Stimulated activated CD4-positive, alpha-beta T cell treated with anti-CD3 and anti-CD28 coated beads, Interleukin-1b, Interleukin-23, amount 100 ng/mL, for 4 hours (primary cell): ENCODE results near the gene HS3ST5.
"Not testable (repeated sequence)": the region's sequence is repeated elsewhere in the genome, so short reads cannot be mapped to it uniquely, and the experiment has no call there.

Experiments used
- DNase-seq, 2 donors: peaks; one replicate each; pipeline ENCODE4 v3.0.0-alpha.2; 2020; ENCODE audit warnings: low read depth in 2 of 2

Gene HS3ST5

DNA sequence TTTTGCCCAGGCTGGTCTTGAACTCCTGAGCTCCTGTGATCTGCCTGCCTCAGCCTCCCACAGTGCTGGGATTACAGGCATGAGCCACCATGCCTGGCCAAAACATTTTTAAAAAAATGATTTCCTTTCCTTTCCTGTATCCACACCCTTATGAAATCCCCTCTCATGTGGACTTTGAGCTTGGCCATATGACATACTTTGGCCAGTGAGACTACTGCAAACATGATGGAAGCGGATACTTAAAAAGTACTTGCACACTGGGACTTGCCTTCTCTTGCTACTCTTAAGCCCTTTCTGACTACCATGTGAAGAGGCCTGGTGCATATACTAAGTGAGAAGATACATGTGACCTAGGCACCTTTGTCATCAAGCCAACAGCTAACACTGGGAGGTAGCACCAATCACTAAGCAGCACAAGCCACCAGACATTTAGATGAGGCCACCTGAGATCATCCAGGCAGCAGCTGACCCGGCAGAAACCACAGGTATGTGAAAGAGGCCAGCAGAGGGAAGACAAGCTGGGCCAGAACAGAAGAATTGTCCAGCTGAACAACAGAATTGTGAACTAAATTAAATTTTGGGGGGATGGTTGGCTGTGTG, 293.4 kb downstream of the HS3ST5 start:
- no peak for DNase-seq

DNA sequence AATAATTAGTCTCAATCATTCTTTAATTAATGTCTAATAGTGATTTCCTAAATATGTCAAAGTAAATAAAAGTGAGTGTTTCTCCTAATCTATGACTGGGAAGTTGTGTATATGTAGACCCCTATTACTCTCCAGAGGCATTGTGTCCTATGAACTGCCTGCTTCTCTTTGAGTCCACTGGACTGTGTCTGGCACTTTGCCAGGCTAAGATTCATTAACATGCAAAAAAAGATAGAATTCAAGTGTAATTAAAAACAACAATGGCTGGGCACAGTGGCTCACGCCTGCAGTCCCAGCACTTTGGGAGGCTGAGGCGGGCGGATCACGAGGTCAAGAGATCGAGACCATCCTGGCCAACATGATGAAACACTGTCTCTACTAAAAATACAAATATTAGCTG, 298.3 kb downstream of the HS3ST5 start:
- DNase-seq: not testable (repeated sequence)

DNA sequence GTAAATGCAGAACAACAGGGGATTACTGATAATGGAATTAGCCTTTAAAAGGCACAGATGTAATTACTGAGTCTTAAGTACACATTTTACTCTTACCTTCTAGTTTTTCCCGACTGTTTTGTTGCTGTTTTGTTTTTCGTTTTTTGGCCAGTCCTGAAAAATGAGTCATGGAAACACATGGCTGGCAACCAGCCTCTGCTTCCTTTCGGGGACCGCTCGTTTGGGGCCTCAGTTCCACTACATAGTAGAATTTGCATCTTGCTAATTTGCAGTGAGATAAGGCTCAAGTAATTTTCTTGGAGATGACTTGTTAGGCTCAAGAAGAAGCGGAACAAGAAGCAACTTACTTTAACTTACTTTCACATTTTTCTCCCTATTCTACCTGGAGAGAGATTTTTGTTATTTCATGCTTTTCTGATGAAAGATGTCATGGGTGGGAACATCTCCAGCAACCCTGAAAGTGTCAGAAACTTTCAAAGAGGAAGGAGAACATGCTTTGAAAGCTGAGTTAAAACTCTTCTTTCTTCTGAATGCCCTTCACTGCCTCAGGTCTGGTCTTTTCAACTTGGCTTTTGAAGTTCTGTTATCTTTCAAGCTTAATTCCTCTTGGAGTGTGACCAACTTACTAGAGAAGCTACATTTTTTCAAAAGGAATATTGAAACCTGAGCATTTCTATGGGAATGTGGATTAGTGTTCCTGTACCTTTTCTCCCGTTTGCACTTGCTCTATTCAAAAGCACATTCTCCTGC, 300.4 kb downstream of the HS3ST5 start:
- no peak for DNase-seq

DNA sequence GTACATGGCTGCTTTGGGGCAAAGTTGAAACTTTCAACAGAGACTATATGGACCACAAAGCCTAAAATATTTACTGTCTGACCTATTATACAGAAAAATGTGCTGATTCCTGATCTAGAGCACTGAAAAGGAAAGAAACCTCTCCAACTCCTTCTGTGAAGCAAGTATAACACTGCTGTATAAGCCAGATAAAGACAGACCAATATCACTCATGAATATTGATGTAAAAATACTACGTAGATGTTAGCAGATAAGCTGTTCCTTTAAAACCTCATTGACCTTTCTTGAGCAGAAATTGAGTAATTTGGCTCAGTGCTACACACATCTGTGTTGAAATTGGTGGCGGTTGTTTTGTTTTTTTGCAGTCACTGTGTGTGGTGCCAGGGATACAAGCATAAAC, 302.0 kb downstream of the HS3ST5 start:
- no peak for DNase-seq

DNA sequence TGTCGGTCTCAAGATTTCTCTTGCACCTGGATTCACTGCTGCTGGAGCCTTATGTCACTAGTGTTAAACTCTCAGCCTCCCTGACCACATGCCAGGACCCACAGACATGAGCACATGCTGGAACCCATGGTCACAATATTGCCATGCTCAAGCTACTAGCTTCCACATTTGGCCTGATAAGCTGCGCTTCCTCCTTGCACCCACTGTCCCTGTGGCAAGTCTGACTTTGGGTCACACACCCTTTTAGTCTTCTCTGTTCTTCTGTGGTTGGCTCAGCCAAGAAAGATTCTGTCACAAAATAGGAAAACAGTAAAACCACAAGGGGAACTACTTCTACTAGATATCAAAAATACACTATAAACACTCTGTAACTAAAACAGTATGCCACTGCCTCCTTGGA, 303.0 kb downstream of the HS3ST5 start:
- DNase-seq: no peak

DNA sequence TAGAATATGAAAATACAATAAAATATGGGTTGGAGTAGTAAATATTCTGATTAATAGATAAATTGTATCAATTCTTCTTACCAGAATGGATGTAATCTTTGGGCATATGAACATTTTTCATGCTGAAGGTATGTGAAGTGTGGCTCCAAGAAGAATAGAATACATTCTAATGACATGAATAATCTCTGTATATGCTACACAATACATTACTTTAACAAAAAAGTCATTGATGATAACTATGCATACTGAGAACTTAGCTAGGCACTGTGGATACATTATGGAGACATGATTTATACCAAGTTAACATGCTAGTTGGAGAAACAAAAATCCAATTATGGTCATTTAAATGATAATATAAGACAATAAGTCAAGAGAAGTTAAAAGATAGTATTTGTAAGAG, 309.2 kb downstream of the HS3ST5 start:
- no peak for DNase-seq

DNA sequence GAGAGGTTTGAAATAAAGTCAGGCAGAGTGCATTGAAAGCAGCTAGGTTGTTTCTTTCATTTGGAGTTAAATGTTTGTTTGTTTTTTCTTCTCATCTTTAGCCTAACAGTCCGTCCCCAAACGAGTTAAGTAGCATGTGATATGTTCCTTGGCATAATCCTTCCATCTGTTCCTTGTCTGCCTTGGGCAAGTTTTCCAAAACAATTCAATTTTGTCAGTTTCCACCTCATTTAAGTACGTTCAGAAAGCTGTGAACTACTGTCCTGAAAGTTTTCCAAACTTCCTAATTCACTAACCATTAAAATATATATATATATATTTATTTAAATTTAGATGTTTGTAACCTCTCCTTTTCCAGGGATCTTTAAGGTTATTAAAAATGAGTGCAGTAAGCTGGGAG, 310.1 kb downstream of the HS3ST5 start:
- no peak for DNase-seq

DNA sequence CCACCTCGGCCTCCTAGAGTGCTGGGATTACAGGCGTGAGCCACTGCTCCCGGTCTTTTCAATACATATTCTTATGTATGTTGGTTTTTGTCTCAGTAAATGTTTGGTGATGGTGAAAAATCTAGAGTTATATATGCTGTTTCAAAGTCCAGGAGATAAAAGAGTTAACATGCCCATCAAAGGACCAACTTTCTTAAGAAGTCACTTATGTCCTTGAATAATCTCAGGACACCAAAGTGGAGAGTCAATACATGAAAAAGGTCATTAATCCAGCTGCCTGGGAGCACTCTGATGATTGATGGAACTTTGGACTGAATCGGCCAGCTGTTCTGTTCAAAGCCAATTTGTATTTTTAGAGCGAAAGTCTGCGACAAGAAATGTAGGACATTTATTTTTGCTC, 312.1 kb downstream of the HS3ST5 start:
- no peak for DNase-seq

DNA sequence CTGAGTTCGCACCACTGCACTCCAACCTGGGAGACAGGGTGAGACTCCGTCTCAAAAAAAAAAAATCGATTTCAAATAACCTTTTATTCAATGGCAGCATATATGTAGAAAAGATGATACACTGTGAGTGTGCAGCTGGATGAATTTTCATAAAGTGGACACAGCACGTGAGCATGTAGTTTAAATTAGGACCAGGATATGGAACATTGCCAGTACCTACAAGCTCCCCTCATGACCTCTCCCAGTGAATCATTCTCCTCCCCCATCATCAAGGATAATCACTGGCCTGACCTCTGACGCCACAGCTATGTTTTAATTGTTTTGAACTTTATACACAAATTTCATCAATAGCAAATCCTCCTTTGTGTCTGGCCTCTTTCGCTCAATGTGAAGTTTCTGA, 318.1 kb downstream of the HS3ST5 start:
- DNase-seq: no peak

DNA sequence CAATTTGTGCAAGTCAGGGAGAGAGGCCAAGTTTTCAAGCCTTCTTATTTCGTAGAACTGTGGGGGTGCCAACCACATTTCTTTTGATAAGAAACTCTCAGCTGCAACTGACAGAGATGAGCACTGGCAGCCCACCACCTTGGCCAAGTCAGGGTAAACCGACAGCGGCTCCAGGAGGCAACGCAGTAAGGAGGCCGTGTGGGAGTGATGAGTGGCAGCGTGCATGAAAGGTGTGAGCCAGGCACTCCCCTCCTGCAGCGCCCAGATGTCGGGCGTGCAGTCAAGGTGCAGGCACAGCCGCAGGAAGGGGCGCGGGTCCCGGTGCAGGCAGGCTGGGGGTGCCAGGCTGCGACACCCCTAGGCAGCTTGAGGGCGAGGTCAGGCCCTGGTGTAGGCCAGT, 322.6 kb downstream of the HS3ST5 start:
- DNase-seq: no peak

DNA sequence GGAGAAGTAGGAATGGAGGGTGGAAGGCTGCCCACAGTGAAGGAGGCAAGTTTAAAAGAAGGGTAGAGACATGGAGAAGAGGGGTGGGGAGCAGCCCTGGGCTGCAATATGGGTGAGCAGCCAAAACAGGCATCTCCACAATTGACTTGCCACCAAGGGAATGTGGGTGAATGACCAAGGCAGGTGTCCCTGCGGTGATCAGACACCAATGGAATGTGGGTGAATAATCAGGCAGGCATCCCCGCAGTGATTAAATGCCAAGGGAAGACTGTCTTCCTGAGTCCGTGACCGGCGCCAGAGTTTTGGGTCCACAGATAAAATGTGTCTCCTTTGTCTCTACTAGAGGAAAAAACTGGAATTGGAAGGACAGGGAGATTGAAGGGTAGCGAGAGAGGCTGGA, 325.7 kb downstream of the HS3ST5 start:
- not testable (repeated sequence) for DNase-seq

DNA sequence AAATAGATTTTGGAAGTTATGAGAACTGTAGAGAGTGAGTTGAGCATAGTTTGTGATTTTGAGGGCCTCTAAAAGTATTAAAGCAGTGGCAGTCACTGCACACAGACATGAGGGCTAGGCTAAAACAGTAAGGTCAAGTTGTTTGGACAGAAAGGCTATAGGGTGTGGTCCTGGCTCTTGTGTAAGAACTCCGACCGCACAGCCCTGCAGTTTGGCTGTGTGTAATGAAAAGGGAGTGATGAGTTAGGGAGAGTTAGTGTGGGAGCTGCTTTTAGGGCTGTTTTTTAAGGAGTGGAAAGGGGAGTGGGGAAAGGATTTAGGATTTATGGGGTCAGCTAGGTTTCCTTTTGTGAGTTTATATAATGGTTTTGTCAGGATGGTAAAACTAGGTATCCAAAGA, 328.7 kb downstream of the HS3ST5 start:
- DNase-seq: not testable (repeated sequence)

DNA sequence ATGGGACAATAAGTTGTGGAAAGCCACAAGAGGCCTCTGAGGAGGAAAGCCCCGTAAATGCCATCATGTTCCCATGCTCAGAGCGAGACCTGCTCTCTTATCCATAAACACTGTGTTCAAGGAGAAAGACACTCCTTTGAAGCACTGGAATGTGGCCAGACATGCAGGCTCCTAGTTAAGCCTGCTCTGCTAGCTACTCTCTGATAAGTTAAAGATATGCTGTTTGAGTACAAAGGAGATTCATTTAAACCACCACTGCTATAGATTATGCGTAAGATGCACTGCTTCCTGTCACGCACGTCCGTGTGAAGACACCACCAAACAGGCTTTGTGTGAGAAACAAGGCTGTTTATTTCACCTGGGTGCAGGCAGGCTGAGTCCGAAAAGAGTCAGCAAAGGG, 331.3 kb downstream of the HS3ST5 start:
- not testable (repeated sequence) for DNase-seq

DNA sequence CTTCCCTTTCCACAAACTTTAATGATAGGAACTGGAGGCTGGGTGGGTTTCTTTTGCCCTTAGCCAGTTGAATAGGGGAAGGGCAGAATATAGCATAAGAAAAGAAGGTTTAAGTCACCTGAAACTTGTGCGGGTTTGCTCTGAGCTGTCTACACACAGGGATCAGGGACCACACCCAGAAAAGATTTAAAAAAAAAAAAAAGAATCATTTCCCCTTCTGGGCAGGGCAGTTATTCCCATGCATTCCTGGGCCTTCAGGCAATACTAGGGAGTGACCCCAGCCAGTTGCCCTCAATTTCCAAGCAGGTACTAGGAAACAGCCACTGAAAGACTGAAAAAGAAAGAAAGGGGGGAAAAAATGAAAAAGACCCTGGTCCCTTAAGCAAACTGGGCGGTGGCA, 332.3 kb downstream of the HS3ST5 start:
- DNase-seq: no peak

DNA sequence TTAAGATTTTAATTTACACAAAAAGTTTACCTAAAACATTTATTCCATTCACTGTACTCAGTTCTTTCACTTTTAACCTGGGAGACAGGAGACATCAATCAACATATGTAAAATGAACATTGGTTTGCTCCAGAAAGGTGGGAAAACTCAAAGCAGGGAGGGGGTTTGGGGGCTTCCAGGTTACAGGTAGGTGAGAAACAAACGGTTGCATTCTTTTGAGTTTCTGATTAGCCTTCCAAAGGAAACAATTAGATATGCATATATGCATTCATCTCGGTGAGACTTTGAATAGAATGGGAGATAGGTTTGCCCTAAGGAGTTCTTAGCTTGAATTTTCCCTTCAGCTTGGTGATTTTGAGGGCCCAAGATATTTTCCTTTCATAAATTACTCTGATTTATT, 333.6 kb downstream of the HS3ST5 start:
- DNase-seq: no peak

DNA sequence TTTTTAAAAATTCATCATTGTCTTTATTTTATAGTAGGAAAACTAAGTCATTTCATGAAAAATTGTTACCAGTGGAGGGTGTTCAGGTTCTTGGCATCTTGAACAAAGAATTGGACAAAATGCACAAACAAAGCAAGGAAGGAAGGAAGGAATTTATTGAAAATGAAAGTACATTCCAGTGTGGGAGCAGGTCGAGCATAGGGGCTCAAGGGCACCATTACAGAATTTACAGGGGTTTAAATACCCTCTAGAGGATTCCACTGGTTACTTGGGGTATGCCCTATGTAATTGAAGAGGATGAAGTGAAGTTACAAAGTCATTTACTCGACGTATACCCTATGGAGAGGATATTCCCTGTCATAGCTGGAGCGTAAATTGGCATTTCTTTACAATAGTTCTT, 334.5 kb downstream of the HS3ST5 start:
- DNase-seq: no peak

DNA sequence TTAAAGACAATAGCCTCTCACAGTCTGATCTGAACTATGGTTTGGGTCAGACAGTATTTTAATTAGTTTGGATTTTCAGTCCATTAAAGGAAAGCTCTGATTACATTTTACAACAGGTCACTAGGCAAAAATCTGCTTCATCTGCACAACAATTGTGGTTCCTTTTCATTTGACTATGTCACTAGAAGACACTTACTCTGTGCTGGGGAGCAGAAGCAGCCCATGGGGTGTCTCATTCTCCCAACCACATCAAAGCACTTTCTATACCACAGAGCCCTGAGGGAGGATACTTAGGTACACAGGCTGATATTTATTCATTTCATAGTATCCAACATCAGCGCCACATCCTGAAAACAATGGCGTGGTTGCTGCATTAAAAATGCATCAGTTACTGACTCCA, 335.3 kb downstream of the HS3ST5 start:
- DNase-seq: peak in 1 of 2 donors; percentile 14
